H1 (cell line): ENCODE results near the gene NPM1. TPM values are rescaled to one million over a fixed set of nuclear protein-coding genes. Genes with fewer than 3 reads are reported as not detected.

Experiments used
- CTCF ChIA-PET: fragments of 300-600 bp; sonication (Branson Sonifier 250); formaldehyde crosslinking; loops from one replicate; lab custom pipeline; 2021; ENCODE audit not compliant: partially characterized antibody; lab: Charles Lee
- POLR2A ChIA-PET: fragments of 300-600 bp; sonication (Branson Sonifier 250); formaldehyde crosslinking; loops from one replicate; lab custom pipeline; 2021; ENCODE audit warnings: inconsistent platforms; ENCODE audit not compliant: partially characterized antibody; lab: Charles Lee
- DNase-seq, 2 experiments: peaks; one replicate each; pipeline versions ENCODE4 v3.0.0 to v3.0.0-alpha.2; 2010 to 2022; ENCODE audit warnings: low spot score in 2 of 2, low read depth in 1 of 2, mixed read lengths in 1 of 2
- FAIRE-seq: peaks from 2 replicates; lab custom pipeline; 2011; peaks lifted over from hg19 to GRCh38; lab: Jason Lieb, UNC
- H2AFZ ChIP-seq: 2 replicates; pipeline ENCODE4 v1.8.1; 2012; ENCODE audit warnings: low read length, inconsistent platforms
- H2AK5ac ChIP-seq: 2 replicates; pipeline ENCODE4 v1.6.1; 2013; ENCODE audit warnings: low read depth, low read length
- H2BK120ac ChIP-seq: replicated peaks from 2 replicates; pipeline ENCODE3; 2013; ENCODE audit warnings: low read depth, low read length, inconsistent platforms
- H2BK12ac ChIP-seq: 2 replicates; pipeline ENCODE4 v1.6.1; 2013; ENCODE audit warnings: low read depth, low read length
- H2BK15ac ChIP-seq: 2 replicates; pipeline ENCODE4 v1.6.1; 2013; ENCODE audit warnings: low read length
- H2BK20ac ChIP-seq: 2 replicates; pipeline ENCODE4 v1.6.1; 2013; ENCODE audit warnings: low read length
- H2BK5ac ChIP-seq: 2 replicates; pipeline ENCODE4 v1.6.1; 2013; ENCODE audit warnings: low read depth, low read length
- H3K14ac ChIP-seq: 2 replicates; pipeline ENCODE4 v1.6.1; 2013; ENCODE audit warnings: inconsistent platforms; ENCODE audit not compliant: insufficient read length
- H3K18ac ChIP-seq: 2 replicates; pipeline ENCODE4 v1.6.1; 2013; ENCODE audit warnings: low read length; ENCODE audit errors: extremely low read depth
- H3K23ac ChIP-seq: 2 replicates; pipeline ENCODE4 v1.6.1; 2013; ENCODE audit warnings: inconsistent platforms; ENCODE audit not compliant: insufficient read length
- H3K23me2 ChIP-seq: 2 replicates; pipeline ENCODE4 v1.6.1; 2013; ENCODE audit warnings: low read depth, low read length
- H3K27ac ChIP-seq: 2 replicates; pipeline ENCODE4 v1.6.1; 2011; ENCODE audit warnings: low read depth, low read length, inconsistent platforms
- H3K27me3 ChIP-seq, 4 experiments: replicated peaks in 1 of 4; 1 replicate in 1 of 4; 2 replicates in 3 of 4; pipeline versions ENCODE4 v1.6.1 to v1.8.1; 2011 to 2013; ENCODE audit warnings: low read length in 3 of 4, mild to moderate bottlenecking in 3 of 4, inconsistent platforms in 2 of 4, mixed read lengths in 2 of 4, moderate library complexity in 1 of 4; ENCODE audit not compliant: control insufficient read depth in 3 of 4, insufficient read depth in 3 of 4; ENCODE audit errors: extremely low read depth in 1 of 4
- H3K36me3 ChIP-seq, 4 experiments: 2 replicates each; pipeline versions ENCODE4 v1.6.1 to v1.8.1; 2011 to 2013; ENCODE audit warnings: mild to moderate bottlenecking in 4 of 4, low read length in 3 of 4, moderate library complexity in 2 of 4, control low read depth in 1 of 4, inconsistent platforms in 1 of 4; ENCODE audit not compliant: insufficient read depth in 4 of 4, control insufficient read depth in 2 of 4
- H3K4ac ChIP-seq: replicated peaks from 2 replicates; pipeline ENCODE3; 2013; ENCODE audit warnings: low read length, low read depth, mixed read lengths, inconsistent platforms; ENCODE audit not compliant: insufficient read length
- H3K4me1 ChIP-seq, 4 experiments: replicated peaks in 1 of 4; 1 replicate in 1 of 4; 2 replicates in 3 of 4; pipeline versions ENCODE4 v1.6.1 to v1.8.1; 2011 to 2013; ENCODE audit warnings: low read length in 3 of 4, inconsistent platforms in 2 of 4, mixed read lengths in 1 of 4; ENCODE audit not compliant: insufficient read depth in 4 of 4, control insufficient read depth in 3 of 4
- H3K4me2 ChIP-seq, 2 experiments: 2 replicates each; pipeline versions ENCODE4 v1.6.1 to v1.8.1; 2011 to 2013; ENCODE audit warnings: low read depth in 2 of 2, low read length in 2 of 2, control low read depth in 1 of 2, inconsistent platforms in 1 of 2, mild to moderate bottlenecking in 1 of 2; ENCODE audit not compliant: insufficient read depth in 1 of 2
- H3K4me3 ChIP-seq, 4 experiments: fragments of 200-600, 300-600 bp in 1 of 4; sonication (generic), shearing (Covaris generic), sonication (Bioruptor Twin) in 1 of 4; 2 replicates each; pipeline versions ENCODE4 v1.5.1 to v1.8.1; 2011 to 2016; ENCODE audit warnings: low read length in 4 of 4, low read depth in 3 of 4, control low read depth in 2 of 4, inconsistent platforms in 2 of 4, mild to moderate bottlenecking in 2 of 4, mixed read lengths in 1 of 4, moderate library complexity in 1 of 4; ENCODE audit not compliant: insufficient read depth in 2 of 4; ENCODE audit errors: extremely low read depth in 1 of 4
- H3K56ac ChIP-seq: replicated peaks from 2 replicates; pipeline ENCODE3; 2013; ENCODE audit warnings: low read depth, mild to moderate bottlenecking, mixed read lengths, low read length, inconsistent platforms; ENCODE audit not compliant: insufficient read length
- H3K79me1 ChIP-seq: 2 replicates; pipeline ENCODE4 v1.6.1; 2013; ENCODE audit warnings: low read depth, low read length, control low read depth
- H3K79me2 ChIP-seq, 2 experiments: 2 replicates each; pipeline versions ENCODE4 v1.6.1 to v1.8.1; 2012 to 2013; ENCODE audit warnings: low read length in 2 of 2, mild to moderate bottlenecking in 2 of 2, inconsistent platforms in 1 of 2; ENCODE audit not compliant: insufficient read depth in 2 of 2, control insufficient read depth in 1 of 2
- H3K9ac ChIP-seq, 4 experiments: replicated peaks in 1 of 4; 1 replicate in 1 of 4; 2 replicates in 3 of 4; pipeline versions ENCODE4 v1.6.1 to v1.8.1; 2011 to 2013; ENCODE audit warnings: low read depth in 3 of 4, low read length in 3 of 4, control low read depth in 2 of 4, mild to moderate bottlenecking in 2 of 4, moderate library complexity in 2 of 4, inconsistent platforms in 1 of 4; ENCODE audit errors: extremely low read depth in 1 of 4
- H3K9me3 ChIP-seq, 2 experiments: 2 replicates each; pipeline versions ENCODE4 v1.6.1 to v1.8.1; 2012 to 2013; ENCODE audit warnings: mild to moderate bottlenecking in 2 of 2, moderate library complexity in 2 of 2, control low read depth in 1 of 2, inconsistent platforms in 1 of 2, low read depth in 1 of 2, low read length in 1 of 2, mixed read lengths in 1 of 2; ENCODE audit not compliant: insufficient read depth in 2 of 2
- H4K20me1 ChIP-seq, 2 experiments: replicated peaks in 1 of 2; 2 replicates each; pipeline versions ENCODE3 to v1.8.1; 2011 to 2013; ENCODE audit warnings: inconsistent platforms in 2 of 2, low read length in 2 of 2, mild to moderate bottlenecking in 1 of 2; ENCODE audit not compliant: insufficient read depth in 2 of 2, control insufficient read depth in 1 of 2
- H4K5ac ChIP-seq: 2 replicates; pipeline ENCODE4 v1.6.1; 2013; ENCODE audit warnings: low read length, low read depth, mixed read lengths, inconsistent platforms; ENCODE audit not compliant: insufficient read length
- H4K8ac ChIP-seq: 2 replicates; pipeline ENCODE4 v1.8.0; 2013; ENCODE audit warnings: mild to moderate bottlenecking, moderate library complexity, low read length, inconsistent platforms; ENCODE audit not compliant: insufficient read depth; ENCODE audit errors: extremely low read depth
- H4K91ac ChIP-seq: replicated peaks from 2 replicates; pipeline ENCODE3; 2013; ENCODE audit warnings: low read length, mixed read lengths, inconsistent platforms; ENCODE audit not compliant: insufficient read length
- CHD2 ChIP-seq: IDR thresholded peaks from 2 replicates; pipeline ENCODE4 v1.6.1; 2012; ENCODE audit warnings: low read length, improper control_type of control experiment
- JUN ChIP-seq: IDR thresholded peaks from 2 replicates; pipeline ENCODE4 v1.6.1; 2011; ENCODE audit warnings: low read depth, mild to moderate bottlenecking, improper control_type of control experiment, low read length
- TAF7 ChIP-seq: optimal IDR thresholded peaks from 2 replicates; pipeline ENCODE3; 2011; ENCODE audit warnings: low read depth, mild to moderate bottlenecking, inconsistent platforms, low read length, moderate library complexity, borderline replicate concordance
- WGBS, 2 experiments: shearing (Covaris generic) in 1 of 2; methylation state at CpG; one replicate each; pipeline versions ENCODE4 v1.1.6 to v1.1.7; 2013 to 2015; ENCODE audit warnings: low lambda C conversion rate in 2 of 2, mixed read lengths in 2 of 2, inconsistent platforms in 1 of 2, low coverage in 1 of 2, missing lambda C conversion rate in 1 of 2; ENCODE audit not compliant: insufficient replicate concordance in 2 of 2, insufficient coverage in 1 of 2, insufficient read length in 1 of 2; ENCODE audit errors: extremely low coverage in 1 of 2, missing lambda C conversion rate in 1 of 2; 5-methylcytosine and 5-hydroxymethylcytosine counted together
- polyA plus RNA-seq, 7 experiments: library from polyadenylated mRNA; depleted of rRNA in 3 of 7; stranded (reverse) in 5 of 7; unstranded in 2 of 7; fragments of >200 nt in 5 of 7; fragments of 200-250 nt in 2 of 7; gene quantifications; 1 replicate in 5 of 7; 2 replicates in 1 of 7; 4 replicates in 1 of 7; pipeline versions ENCODE4 v1.2.1 to v1.2.3, GENCODE V29; 2011 to 2013; ENCODE audit warnings: missing spikeins in 2 of 7, mixed read lengths in 2 of 7
- total RNA-seq: library from RNA; stranded (reverse); fragmentation: NEBNext Ultra II Directional; extraction: Animal tissue kit (Norgen Biotek cat#: 25700); gene quantifications from 2 replicates; pipeline ENCODE4 v1.2.1, GENCODE V29; 2021

NPM1 gene
- total and polyA plus RNA-seq, 2 of the 8 experiments (the other 6 are each of a cell fraction or from before 2014, with no cell fraction given) = 2,182 to 4,042 TPM

DNA sequence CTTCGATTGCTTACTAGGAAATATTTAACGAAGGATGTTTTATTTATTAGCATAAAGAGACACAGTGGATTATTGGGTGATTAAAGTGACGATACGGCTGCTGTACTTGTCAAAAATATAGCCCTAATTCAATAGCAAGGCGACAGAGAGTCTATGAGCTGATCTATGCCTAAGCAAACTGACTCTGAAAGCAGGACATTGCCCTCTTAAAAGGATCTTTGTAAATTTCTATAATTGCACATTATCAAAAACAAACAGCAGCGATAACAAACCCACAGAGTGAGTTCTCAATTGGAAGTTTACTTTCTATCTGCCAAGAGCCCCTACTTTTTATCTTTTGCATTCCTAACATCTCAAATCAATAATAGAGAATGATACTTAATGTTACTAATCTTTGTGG is 47.2 kb upstream of the NPM1 start:
- H4K8ac ChIP-seq = no peak overlapping the region
- no peak overlapping the region for H3K4me3 ChIP-seq
- no peaks in the 10 kb centered on the region for H3K23me2 ChIP-seq
- POLR2A ChIA-PET = interaction anchor here (0.7 kb wide), 1 partner anchor 48 kb away, joined by 3 read pairs; no protein-coding TSS in a partner anchor
- no peak overlapping the region for H3K18ac ChIP-seq
- H4K91ac ChIP-seq = no peak overlapping the region
- CTCF ChIA-PET = interaction anchor here (1.1 to 6.6 kb wide), 13 partner anchors 10 to 531 kb away, joined by 3 to 44 read pairs (median 8); partner anchors contain the start of gene TLX3
- no peak overlapping the region for H2AFZ ChIP-seq
- H3K4me1 ChIP-seq = peaks cover 0 to 6% (median under 1%) of the 10 kb centered on the region in 4 experiments; a peak in 1 of 7 replicates
- DNase-seq (no peak), FAIRE-seq (no peak)
- H3K9me3 ChIP-seq = no peaks in the 10 kb centered on the region
- H3K79me1 ChIP-seq = no peaks in the 10 kb centered on the region
- no peak overlapping the region for H3K56ac ChIP-seq
- no peaks in the 10 kb centered on the region for H3K79me2 ChIP-seq
- no peaks in the 10 kb centered on the region for H3K36me3 ChIP-seq
- no peak overlapping the region for H2BK15ac ChIP-seq
- no peak overlapping the region for H3K14ac ChIP-seq
- H4K5ac ChIP-seq = no peak overlapping the region
- H3K9ac ChIP-seq = no peak overlapping the region
- H3K27ac ChIP-seq = no peak overlapping the region
- H3K27me3 ChIP-seq = peaks cover 1 to 24% (median 17%) of the 10 kb centered on the region in 4 experiments
- H3K4me2 ChIP-seq = no peak overlapping the region
- H2BK12ac ChIP-seq = no peak overlapping the region
- H4K20me1 ChIP-seq = no peaks in the 10 kb centered on the region
- no peak overlapping the region for H3K4ac ChIP-seq
- 88% methylated on average over 6 of the region's 6 CpGs; no CpG with 5 or more reads in 1 of the 2 experiments for WGBS, 2 experiments
- no peak overlapping the region for H2BK20ac ChIP-seq
- no peak overlapping the region for H3K23ac ChIP-seq
- no peak overlapping the region for H2AK5ac ChIP-seq
- H2BK120ac ChIP-seq = no peak overlapping the region
- no peak overlapping the region for H2BK5ac ChIP-seq
- TF ChIP-seq JUN (no peak), CHD2 (no peak), TAF7 (no peak)
